SIG-M5 treated with dmso at 0.1 percent for 504 hours (cell line): ENCODE results near the gene DNAJC30.
A peak's percentile ranks its signal among the peaks of the same experiment; 100 is the strongest.
"Not testable (repeated sequence)": the region's sequence is repeated elsewhere in the genome, so short reads cannot be mapped to it uniquely, and the experiment has no call there.

Experiments
- DNase-seq: peaks from one replicate; lab custom pipeline; 2025; ENCODE audit not compliant: unreplicated experiment; lab: John Stamatoyannopoulos, UW

Gene DNAJC30

DNA sequence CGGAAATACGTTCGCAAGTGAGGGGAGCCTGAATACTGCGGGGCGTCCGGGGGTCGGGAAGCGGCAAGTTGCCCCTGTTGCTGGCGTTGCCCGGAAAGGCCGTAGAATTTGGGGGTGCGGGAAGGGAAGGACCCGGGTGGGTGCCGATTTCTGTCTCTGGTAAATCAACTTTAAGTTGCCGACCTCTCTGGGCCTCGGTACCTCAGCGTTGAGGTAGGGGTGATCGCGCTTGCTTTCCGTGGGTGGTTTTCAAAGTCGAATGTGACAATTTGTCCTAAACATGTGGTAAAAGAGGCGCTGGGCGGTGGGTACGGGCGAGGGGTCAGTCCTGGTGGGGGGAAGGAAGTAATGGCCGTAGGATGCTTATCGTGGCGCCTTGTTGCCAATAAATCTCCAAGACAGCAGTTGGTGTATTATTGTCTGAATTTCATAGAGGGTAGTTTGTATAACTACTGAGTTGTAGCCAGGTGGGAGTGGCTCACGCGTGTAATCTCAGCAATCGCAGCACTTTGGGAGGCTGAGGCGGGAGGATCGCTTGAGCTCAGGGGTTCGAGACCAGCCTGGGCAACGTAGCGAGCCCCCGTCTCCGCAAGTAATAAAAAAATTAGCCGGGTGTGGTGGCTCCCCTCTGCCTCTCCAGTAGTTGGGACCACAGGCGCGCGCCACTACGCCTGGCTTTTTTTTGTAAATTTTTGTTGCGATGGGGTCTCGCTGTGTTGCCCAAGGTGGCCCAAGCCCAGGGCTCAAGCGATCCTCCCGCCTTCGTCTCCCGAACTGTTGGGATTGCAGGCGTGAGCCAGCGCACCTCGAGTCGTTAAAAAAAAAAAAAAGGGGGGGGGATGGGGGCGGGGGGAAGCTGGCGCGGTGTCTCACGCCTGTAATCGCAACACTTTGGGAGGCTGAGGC, 788 bp upstream of the DNAJC30 start:
- DNase-seq = no peak

DNA sequence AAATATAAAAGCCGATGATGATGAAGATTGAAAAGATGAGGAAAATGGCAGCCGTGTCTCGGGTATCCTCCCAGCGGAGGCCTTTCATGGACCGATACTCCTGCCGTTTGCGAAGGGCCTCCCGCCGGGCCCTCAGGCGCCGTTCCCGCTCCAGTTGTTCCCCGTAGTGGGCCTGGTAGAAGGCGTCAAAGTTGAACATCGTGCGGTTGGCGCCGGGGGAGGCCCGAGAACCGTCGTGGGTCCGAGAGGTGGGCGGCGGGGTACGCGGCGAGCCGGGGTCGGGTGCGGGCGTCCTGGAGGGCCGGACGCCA, 553 bp downstream of the DNAJC30 start:
- no peak for DNase-seq

DNA sequence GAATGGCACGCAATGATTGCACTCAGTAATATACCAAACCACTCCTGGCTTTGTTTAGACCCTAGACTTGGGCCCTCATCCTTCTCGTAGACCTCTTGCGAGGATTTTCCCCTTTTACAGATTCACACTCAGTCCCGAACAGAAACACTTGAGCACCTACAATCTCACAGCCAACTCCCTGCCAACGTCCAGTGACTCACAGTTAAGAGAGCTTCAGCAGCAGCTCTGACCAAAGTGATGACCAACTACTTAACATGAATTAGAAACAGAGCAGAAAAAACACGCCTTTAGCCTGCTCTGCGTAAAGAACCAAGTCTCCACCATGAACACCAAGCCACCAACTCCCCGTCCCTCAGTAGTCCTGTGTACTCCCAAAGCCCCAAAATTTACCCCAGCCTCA, 2.2 kb downstream of the DNAJC30 start:
- DNase-seq = no peak

DNA sequence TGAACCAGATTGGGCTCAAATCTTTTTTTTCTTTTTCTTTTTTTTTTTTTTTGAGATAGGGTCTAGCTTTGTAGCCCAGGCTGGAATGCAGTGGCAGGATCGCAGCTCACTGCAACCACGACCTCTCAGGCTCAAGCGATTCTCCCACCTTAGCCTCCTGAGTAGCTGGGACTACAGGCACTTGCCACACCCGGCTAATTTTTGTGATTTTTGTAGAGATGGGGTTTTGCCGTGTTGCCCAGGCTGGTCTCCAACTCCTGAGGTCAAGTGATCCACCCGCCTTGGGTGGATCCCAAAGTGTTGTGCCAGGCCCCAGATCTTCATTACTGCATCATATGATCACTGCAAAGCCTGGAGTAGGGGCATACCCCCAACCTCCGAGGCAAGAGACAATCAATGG, 2.8 kb downstream of the DNAJC30 start:
- no peak for DNase-seq

DNA sequence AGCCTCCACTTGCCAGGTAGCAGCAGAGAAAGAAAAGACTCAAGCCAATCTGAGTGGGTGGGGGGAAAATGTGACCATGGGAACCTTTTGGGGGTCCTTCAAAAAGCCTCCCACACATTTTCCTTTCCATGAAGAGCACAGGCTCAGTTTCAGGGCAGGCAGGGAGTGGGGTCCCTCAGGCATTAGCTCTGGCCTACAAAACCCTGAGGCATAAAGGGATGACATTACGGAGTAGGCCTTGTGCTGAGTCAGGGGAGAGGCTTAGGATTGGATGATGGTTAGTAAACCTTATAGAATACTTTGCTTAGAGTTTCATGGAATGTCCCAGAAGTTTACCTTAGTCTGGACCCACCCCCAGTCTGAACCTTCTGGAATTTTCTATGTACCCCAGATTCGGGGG, 3.5 kb downstream of the DNAJC30 start:
- no peak for DNase-seq

DNA sequence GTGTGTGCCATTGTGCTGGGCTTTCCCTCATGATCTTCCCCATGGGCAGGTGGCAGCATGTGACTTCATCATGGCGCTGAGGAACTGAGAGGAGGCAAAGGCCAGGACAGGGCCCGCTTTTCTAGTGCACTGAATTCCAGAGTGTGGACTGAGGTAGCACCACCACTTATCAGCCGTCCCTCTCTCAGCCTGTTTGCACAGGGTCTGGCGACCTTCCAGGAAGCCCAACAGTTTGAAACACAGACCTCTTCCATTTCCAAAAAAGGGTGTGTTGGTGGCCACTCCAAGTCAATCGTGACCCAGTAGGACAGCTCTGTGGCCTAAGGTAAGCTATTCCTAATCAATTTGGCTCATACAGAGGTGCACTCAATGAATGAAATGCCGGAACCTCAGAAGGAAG, 4.4 kb downstream of the DNAJC30 start:
- DNase-seq = no peak

DNA sequence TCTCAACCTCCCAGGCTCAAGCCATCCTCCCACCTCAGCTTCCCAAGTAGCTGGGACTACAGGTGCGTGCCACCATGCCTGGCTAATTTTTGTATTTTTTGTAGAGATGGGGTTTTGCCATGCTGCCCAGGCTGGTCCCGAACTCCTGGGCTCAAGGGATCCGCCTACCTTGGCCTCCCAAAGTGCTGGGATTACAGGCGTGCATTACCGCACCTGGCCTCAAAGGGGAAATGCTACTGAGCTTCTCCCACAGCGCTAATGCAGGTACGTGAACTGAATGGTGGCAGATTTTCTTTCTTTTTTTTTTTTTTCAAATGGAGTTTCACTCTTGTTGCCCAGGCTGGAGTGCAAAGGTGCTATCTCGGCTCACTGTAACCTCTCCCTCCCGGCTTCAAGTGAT, 7.2 kb downstream of the DNAJC30 start:
- DNase-seq = not testable (repeated sequence)

DNA sequence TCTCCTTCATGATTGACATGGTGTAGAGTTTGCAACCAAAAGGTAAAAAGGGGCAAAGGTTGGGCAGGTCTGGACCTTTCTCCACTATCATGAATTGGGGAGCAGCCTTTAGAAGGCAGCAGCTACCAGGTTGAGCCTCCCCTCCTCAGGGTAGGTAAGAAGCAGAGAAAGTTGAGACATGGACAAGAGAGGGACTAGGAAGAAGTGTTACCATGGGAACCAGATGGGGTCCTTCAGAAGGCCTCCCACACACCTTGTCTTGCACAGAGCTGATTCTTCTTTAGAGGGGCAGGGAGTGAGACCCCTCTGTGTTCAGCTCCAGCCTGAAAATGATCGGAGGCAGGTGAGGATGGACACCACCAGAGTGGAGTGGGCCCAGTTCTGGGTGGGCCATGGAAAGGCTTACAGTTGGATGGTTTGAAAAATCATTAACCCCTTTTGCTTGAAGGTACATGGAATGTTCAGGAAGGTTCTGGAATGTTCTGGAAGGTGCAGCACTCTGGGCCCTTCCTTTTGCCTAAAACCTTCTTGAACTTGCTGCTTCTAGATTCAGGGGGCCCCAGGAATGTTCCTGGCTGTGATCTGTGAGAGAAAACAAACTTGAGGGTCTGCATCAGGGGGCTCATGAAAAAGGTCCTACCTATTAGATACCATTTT, 8.7 kb downstream of the DNAJC30 start:
- no peak for DNase-seq

DNA sequence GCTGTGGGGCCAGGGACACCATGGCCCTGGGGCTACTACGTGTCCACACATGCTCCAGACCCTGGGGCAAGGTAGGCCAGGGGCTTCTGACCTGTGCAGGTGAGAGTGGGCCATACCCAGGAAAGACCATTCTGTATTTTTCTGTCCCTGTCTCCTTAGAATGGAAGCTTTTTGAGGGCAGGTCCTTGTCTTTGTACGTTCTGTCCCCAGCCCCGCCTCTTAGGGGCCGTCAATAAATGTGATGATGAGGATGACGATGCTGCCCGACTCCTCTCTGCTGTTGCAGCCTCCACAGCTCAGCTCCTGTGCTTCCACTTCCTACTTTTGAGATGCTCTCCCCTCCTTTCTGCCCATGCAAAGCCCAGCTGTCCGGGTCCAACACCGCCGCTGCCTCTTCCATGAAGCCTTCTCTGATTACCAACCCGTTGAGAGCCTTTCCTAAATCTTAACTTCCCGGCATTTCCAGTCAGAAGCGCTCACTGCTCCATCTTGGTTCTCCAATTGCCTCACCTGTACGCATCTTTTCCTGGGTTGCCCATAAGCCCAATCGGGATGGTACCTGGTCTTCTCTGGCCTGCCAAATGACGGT, 11.3 kb downstream of the DNAJC30 start:
- no peak for DNase-seq

DNA sequence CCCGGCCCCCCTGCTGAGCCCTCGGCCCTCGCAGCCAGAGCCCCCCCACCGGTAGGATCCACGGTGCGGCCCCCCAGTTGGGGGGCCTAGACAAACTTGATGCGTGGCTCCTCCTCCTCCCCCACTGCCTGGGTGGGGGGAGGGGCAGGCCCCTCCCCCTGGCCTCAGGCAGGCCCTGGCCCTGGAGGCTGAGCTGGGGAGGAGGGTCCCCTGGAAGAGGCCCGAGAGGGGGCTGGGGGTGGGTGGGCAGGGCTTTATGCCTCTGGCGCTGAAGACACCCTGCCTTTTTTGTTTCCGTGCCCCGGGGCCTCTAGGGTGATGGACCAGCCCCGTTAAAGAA, 12.0 kb downstream of the DNAJC30 start:
- DNase-seq = no peak

DNA sequence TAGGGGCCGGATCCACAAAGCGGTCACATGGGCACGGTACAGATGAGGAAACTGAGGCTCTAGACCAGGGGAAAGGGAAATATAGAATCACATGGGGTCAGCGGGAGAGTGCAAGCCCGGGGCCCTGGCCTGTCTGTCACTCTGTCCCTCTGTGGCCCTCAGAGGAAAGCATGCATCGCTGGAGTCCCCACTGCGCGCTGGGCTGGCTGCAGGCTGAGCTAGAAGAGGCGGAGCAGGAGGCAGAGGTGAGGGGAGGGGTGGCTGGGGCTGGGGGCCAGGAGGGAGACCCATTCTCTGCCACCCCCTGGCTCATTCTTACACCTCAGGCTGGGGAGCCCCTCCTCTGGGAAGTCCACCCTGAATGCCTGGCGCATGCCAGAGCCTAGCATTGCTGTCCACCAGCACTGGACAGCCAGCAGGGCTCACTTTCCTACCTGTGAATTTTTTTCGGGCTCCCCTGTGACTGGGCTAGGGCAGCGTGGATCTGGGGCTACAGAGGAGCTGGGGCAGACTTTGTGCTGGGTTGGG, 13.3 kb downstream of the DNAJC30 start:
- no peak for DNase-seq

DNA sequence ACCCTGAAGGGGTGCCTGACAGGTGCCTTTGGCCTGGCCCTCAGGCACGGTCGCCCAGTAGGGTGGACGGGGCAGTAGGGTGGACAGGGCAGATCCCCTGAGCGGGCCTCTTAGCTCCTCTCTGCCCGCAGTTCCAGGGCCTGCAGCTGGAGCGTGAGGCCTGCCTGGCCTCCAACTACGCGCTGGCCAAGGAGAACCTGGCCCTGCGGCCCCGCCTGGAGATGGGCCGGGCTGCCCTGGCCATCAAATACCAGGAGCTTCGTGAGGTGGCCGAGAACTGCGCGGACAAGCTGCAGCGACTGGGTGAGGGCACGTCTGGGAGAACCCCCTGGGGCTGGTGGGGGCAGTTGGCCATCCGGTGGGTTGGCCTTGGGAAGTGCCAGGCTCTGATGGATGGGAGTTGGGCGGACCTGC, 14.0 kb downstream of the DNAJC30 start:
- no peak for DNase-seq

DNA sequence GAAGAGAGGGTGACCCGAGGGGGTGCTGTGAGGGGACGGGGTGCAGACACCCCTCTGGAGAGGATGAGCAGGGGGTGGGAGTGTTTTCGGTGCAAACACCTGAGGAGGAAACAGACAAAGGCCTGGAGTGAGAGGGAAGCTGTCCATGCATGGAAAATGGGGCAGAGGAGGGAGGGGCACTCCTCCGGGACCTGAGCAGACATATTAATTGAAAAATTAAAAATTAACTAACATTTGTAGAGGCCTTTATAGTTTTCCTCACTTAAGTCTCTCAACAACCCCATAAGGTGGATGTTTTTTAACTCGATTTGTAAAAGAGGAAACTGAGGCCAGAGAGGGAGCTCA, 14.4 kb downstream of the DNAJC30 start:
- DNase-seq = no peak

DNA sequence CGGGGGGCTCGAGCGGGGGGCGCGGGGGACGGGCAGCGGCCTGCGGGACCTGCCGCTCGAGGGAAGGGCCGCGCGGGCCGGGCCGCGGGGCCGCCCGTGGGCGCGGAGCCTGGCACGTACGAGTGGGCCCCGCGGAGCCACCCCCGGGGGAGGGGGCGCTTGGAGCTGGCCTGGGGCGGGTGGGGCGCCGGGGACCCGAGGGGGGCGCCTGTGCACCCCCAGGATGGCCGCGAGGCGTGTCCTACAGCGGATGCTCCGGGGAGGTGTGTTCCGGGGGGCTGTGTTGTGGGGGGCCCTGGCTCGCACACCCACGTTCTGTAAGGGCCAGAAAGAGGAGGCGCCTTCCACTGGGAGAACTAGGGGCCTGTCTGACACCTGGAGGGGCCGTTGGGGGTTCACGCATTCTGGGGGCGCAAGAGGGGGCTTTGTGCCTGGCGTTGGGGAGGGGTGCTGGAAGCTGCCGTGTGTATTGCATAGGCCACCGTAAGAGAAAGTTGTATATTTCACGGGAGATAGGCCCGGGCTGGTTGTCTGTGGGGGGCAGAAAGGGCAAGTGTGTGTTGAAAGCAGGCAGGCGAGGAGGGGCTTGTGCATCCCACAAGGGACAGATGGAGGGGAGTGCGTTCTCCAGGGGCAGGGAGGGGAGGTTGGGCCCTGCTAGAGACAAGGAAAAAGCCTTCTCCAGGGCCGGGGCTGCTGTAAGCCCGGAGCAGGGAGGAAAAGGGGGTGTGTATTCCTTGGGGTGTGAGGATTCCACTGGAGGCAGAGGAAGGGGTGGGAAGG, 15.0 kb downstream of the DNAJC30 start:
- DNase-seq = no peak

DNA sequence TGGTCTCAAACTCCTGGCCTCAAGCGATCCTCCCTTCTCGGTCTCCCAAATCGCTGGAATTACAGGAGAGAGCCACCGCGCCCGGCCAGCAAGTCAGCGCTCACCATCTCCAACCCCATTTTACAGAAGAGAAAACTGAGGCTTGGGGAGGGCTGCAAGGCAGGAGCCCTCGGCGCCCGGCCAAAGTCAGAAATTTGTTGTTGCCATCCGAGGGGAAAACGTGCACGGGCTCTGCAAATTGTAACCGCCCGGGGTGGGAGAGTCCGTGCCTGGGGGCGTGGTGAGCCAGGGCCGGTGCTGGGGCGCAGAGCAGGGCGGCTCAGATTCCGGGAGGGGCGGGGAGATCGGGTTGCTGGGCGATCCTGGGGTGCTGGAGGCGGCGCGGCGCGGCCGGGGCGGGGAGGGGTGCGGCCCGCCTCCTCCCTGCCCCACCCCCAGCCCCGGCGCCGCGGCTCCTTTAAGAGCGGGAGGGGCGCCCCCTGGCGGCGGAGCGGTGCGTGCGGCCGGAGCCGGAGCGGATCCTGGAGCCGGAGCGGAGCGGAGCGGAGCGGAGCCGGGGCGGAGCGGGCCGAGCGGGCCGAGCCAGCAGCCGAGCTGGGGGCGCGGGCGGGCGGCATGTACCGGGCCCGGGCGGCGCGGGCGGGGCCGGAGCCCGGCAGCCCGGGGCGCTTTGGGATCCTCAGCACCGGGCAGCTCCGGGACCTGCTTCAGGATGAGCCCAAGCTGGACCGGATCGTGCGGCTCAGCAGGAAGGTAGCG, 15.7 kb downstream of the DNAJC30 start, which contains the start of gene VPS37D:
VPS37D (plus strand) TSS at position 488 of the 759 bp plus-strand sequence; CDS start at position 616, 128 bp downstream.
- peak; percentile 79 for DNase-seq

DNA sequence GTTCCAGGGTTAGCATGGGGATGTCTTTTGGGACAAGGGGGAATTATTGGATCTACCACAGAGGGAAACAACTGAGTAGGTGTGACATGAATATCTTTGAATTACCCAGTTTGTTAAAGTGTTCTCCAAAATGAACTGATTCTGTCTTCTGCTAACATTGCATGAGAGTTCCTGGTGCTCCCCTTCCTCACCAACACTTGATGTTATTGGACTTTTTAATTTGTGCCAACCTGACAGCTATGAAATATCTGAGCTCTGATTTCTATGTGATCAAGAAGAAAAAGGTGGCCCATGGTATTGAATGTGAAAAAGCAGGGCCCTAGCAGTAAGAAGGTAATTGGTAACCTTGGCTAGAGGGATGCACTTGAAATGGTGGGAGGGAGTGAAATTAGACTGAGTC, 20.2 kb downstream of the DNAJC30 start:
- no peak for DNase-seq

DNA sequence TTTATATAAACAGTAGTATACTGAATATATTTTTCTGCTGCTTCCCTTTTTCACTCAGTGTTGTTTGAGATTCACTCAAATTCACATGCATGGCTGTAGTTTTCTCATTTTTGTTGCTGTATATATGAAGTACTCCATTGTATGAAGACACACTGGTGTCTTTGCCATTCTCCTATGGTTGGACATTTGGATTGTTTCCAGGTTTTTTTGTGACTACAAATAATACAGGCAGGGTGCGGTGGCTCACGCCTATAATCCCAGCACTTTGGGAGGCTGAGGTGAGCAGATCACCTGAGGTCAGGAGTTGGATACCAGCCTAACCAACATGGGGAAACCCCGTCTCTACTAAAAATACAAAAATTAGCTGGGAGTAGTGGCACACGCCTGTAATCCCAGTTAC, 22.7 kb downstream of the DNAJC30 start:
- DNase-seq = not testable (repeated sequence)

DNA sequence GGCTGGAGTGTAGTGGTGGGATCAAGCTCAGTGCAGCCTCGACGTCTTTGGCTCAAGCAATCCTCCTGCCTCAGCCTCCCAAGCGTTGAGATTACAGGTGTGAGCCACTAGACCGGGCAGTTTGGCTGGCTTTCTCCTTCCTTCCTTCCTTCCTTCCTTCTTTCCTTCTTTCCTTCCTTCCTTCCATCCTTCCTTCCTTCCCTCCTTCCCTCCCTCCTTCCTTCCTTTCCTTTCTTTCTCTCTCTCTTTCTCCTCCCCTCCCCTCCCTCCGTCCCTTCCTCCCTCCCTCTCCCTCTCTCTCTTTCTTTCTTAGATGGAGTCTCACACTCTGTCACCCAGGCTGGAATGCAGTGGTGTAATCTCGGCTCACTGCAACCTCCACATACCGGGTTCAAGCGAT, 23.3 kb downstream of the DNAJC30 start:
- no peak for DNase-seq

DNA sequence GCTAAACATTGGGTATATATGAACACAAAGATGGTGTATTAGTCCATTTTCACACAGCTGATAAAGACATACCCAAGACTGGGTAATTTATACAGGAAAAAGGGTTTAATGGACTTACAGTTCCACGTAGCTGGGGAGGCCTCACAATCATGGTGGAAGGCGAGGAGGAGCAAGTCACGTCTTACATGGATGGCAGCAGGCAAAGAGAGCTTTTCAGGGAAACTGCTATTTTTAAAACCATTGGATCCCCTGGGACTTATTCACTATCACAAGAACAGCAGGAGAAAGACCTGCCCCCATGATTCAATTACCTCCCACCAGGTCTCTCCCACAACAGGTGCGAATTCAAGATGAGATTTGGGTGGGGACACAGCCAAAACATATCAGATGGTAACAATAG, 27.9 kb downstream of the DNAJC30 start:
- not testable (repeated sequence) for DNase-seq

DNA sequence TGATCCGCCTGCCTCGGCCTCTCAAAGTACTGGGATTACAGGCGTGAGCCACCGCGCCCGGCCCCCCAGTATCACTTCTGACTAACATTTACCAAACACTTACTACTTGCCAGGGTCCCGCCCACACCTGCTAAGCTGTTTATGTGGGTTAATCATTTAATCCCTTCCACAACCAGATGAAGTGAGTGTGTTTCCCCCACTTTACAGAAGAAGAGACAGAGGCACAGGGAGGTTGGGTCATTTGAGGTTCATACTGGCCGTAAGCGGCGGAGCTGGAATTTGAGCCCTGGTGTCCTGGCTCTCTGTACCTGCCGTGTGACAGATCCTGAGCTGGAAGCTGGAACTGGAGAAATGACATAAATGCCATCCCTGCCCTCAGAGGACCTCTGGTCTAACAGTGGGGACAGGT, 30.7 kb downstream of the DNAJC30 start:
- no peak for DNase-seq

DNA sequence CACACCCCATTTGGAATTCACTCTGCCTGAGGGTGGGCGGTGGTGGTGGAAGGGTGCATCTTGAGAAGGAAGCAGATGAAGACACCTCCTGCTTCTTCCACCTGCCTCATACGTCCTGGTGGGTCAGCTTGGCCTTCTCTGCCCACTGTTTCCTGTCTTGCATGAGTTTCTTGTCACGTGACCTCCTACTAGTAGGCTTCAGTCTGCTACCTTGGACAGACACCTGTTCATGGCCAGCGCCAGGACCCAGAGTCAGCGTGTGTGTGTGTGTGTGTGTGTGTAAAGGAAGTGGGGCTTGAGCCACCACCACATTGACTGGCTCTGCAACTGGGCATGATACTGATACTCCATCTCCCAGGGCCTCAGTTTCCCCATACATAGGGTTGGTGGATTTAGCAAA, 32.7 kb downstream of the DNAJC30 start:
- no peak for DNase-seq
